Adipocyte (in vitro differentiated cells): Measurements from ENCODE around the gene CACNA1I.

ENCODE experiments used
- DNase-seq: peaks from one replicate; pipeline ENCODE4 v3.0.0-alpha.2; 2015; ENCODE audit warnings: low read depth
- H3K27me3 ChIP-seq: replicated peaks from 2 replicates; pipeline ENCODE4 v1.7.0; 2013; ENCODE audit warnings: mild to moderate bottlenecking, low read length, moderate library complexity; ENCODE audit not compliant: control insufficient read depth, insufficient read depth
- H3K36me3 ChIP-seq: 2 replicates; pipeline ENCODE4 v1.7.0; 2013; ENCODE audit warnings: low read length, mild to moderate bottlenecking, moderate library complexity; ENCODE audit not compliant: control insufficient read depth, insufficient read depth, severe bottlenecking
- H3K4me1 ChIP-seq: 2 replicates; pipeline ENCODE4 v1.7.0; 2013; ENCODE audit warnings: mild to moderate bottlenecking, low read length, moderate library complexity; ENCODE audit not compliant: control insufficient read depth, insufficient read depth
- H3K4me3 ChIP-seq: 2 replicates; pipeline ENCODE4 v1.7.0; 2013; ENCODE audit warnings: mild to moderate bottlenecking, low read length, moderate library complexity
- H3K9ac ChIP-seq: 2 replicates; pipeline ENCODE4 v1.7.0; 2013; ENCODE audit warnings: mild to moderate bottlenecking, low read length, moderate library complexity
- H3K9me3 ChIP-seq: 2 replicates; pipeline ENCODE4 v1.7.0; 2013; ENCODE audit warnings: mild to moderate bottlenecking, low read length, moderate library complexity; ENCODE audit not compliant: control insufficient read depth

Gene CACNA1I

GRCh38 chr22:39682994-39683393, 112.4 kb downstream of the CACNA1I start:
- DNase-seq, result no peak

GRCh38 chr22:39683639-39684038, 113.1 kb downstream of the CACNA1I start:
- Histone ChIP-seq H3K4me3 (no peak overlapping the region), H3K36me3 (no peaks in the 10 kb centered on the region), H3K9me3 (no peaks in the 10 kb centered on the region), H3K4me1 (no peaks in the 10 kb centered on the region), H3K27me3 (peaks cover 35% of the 10 kb centered on the region), H3K9ac (no peak overlapping the region)
- no peak for DNase-seq

More at GRCh38 chr22:39682994-39683393, 112.4 kb downstream of the CACNA1I start:
- no peaks in the 10 kb centered on the region for H3K4me1 ChIP-seq
- H3K9me3 ChIP-seq, result no peaks in the 10 kb centered on the region
- no peak overlapping the region for H3K9ac ChIP-seq
- H3K27me3 ChIP-seq, result peaks cover 28% of the 10 kb centered on the region
- no peaks in the 10 kb centered on the region for H3K36me3 ChIP-seq
- H3K4me3 ChIP-seq, result no peak overlapping the region

- H3K27me3 ChIP-seq, result peaks cover 45% of the 10 kb centered on the region
- H3K4me1 ChIP-seq, result no peaks in the 10 kb centered on the region
- DNase-seq, result no peak
- H3K4me3 ChIP-seq, result no peak overlapping the region
- no peak overlapping the region for H3K9ac ChIP-seq
- no peaks in the 10 kb centered on the region for H3K9me3 ChIP-seq
- no peaks in the 10 kb centered on the region for H3K36me3 ChIP-seq
These were observed 114.2 kb downstream of the CACNA1I start for GRCh38 chr22:39684702-39685281.

- Histone ChIP-seq H3K4me1 (no peaks in the 10 kb centered on the region), H3K27me3 (peaks cover 53% of the 10 kb centered on the region), H3K9me3 (no peaks in the 10 kb centered on the region), H3K36me3 (no peaks in the 10 kb centered on the region), H3K4me3 (no peak overlapping the region), H3K9ac (no peak overlapping the region)
- DNase-seq, result no peak
These were observed 115.0 kb downstream of the CACNA1I start for GRCh38 chr22:39685336-39686177.

GRCh38 chr22:39686178-39686620, 115.6 kb downstream of the CACNA1I start:
- H3K4me3 ChIP-seq, result no peak overlapping the region

GRCh38 chr22:39686776-39687525, 116.4 kb downstream of the CACNA1I start:
- Histone ChIP-seq H3K27me3 (peaks cover 60% of the 10 kb centered on the region), H3K36me3 (no peaks in the 10 kb centered on the region), H3K9me3 (no peaks in the 10 kb centered on the region), H3K4me3 (no peak overlapping the region), H3K4me1 (no peaks in the 10 kb centered on the region), H3K9ac (no peak overlapping the region)
- no peak for DNase-seq

More at GRCh38 chr22:39686178-39686620, 115.6 kb downstream of the CACNA1I start:
- DNase-seq, result no peak
- H3K9me3 ChIP-seq, result no peaks in the 10 kb centered on the region
- H3K9ac ChIP-seq, result no peak overlapping the region
- peaks cover 57% of the 10 kb centered on the region for H3K27me3 ChIP-seq
- H3K4me1 ChIP-seq, result no peaks in the 10 kb centered on the region
- H3K36me3 ChIP-seq, result no peaks in the 10 kb centered on the region

GRCh38 chr22:39688186-39688785, 117.7 kb downstream of the CACNA1I start:
- H3K9me3 ChIP-seq, result no peaks in the 10 kb centered on the region
- H3K4me1 ChIP-seq, result no peaks in the 10 kb centered on the region
- DNase-seq, result no peak
- H3K4me3 ChIP-seq, result no peak overlapping the region
- no peaks in the 10 kb centered on the region for H3K36me3 ChIP-seq
- H3K27me3 ChIP-seq, result peaks cover 56% of the 10 kb centered on the region
- H3K9ac ChIP-seq, result no peak overlapping the region

- Histone ChIP-seq H3K4me1 (no peaks in the 10 kb centered on the region), H3K9ac (no peak overlapping the region), H3K36me3 (no peaks in the 10 kb centered on the region), H3K9me3 (no peaks in the 10 kb centered on the region), H3K27me3 (peaks cover 63% of the 10 kb centered on the region), H3K4me3 (no peak overlapping the region)
- no peak for DNase-seq
These were observed 118.9 kb downstream of the CACNA1I start for GRCh38 chr22:39689421-39689820.

- Histone ChIP-seq H3K4me1 (no peaks in the 10 kb centered on the region), H3K9me3 (no peaks in the 10 kb centered on the region), H3K4me3 (no peak overlapping the region), H3K27me3 (peaks cover 76% of the 10 kb centered on the region), H3K9ac (no peak overlapping the region), H3K36me3 (no peaks in the 10 kb centered on the region)
- no peak for DNase-seq
These were observed 120.5 kb downstream of the CACNA1I start for GRCh38 chr22:39690881-39691605.

GRCh38 chr22:39693943-39694500, 123.5 kb downstream of the CACNA1I start:
- Histone ChIP-seq H3K9ac (no peak overlapping the region), H3K4me1 (no peaks in the 10 kb centered on the region), H3K27me3 (peaks cover 72% of the 10 kb centered on the region), H3K36me3 (no peaks in the 10 kb centered on the region), H3K9me3 (no peaks in the 10 kb centered on the region), H3K4me3 (no peak overlapping the region)
- no peak for DNase-seq
